Type B pancreatic cell (in vitro differentiated cells): ENCODE measurements around the gene LMX1B. TPM values are rescaled to one million over a fixed set of nuclear protein-coding genes. Genes with fewer than 3 reads are reported as not detected.
"Not testable (repeated sequence)": the region's sequence is repeated elsewhere in the genome, so short reads cannot be mapped to it uniquely, and the experiment has no call there.

Source experiments
- DNase-seq: peaks from one replicate; pipeline ENCODE4 v3.0.0; 2021; ENCODE audit warnings: mixed read lengths; ENCODE audit not compliant: unreplicated experiment; ENCODE audit errors: extremely low spot score
- H3K27ac Mint-ChIP-seq: 2 replicates; pipeline ENCODE4 v1.8.0; 2021; ENCODE audit warnings: mild to moderate bottlenecking, mixed read lengths
- H3K27me3 Mint-ChIP-seq: 2 replicates; pipeline ENCODE4 v1.8.0; 2021; ENCODE audit warnings: mixed read lengths
- H3K36me3 Mint-ChIP-seq: 2 replicates; pipeline ENCODE4 v1.8.0; 2021; ENCODE audit warnings: mixed read lengths
- H3K4me1 Mint-ChIP-seq: one replicate; pipeline ENCODE4 v1.8.0; 2021; ENCODE audit warnings: mixed read lengths; ENCODE audit not compliant: unreplicated experiment
- H3K4me3 Mint-ChIP-seq: 2 replicates; pipeline ENCODE4 v1.8.0; 2021; ENCODE audit warnings: mild to moderate bottlenecking, mixed read lengths
- H3K9me3 Mint-ChIP-seq: 2 replicates; pipeline ENCODE4 v1.8.0; 2021; ENCODE audit warnings: mixed read lengths
- CTCF ChIP-seq: fragments of 200-600 bp; sonication (generic); conservative IDR thresholded peaks from 2 replicates; pipeline ENCODE4 v1.5.0; 2021; ENCODE audit warnings: antibody characterized with exemption, mild to moderate bottlenecking
- total RNA-seq: library from RNA; stranded (reverse); gene quantifications from 2 replicates; pipeline ENCODE4 v1.2.1, GENCODE V29; 2021; ENCODE audit warnings: low replicate concordance

Gene LMX1B
- total RNA-seq, 1 donor from 2014 or later, result 13.6 TPM

- peak overlapping the region; percentile 30 for H3K4me3 Mint-ChIP-seq
- TF ChIP-seq CTCF, result no peak
- no peak overlapping the region for H3K27ac Mint-ChIP-seq
- H3K27me3 Mint-ChIP-seq, result peaks cover 30% of the 10 kb centered on the region
- H3K9me3 Mint-ChIP-seq, result no peaks in the 10 kb centered on the region
- H3K36me3 Mint-ChIP-seq, result no peaks in the 10 kb centered on the region
- no peak for DNase-seq
- peaks cover 31% of the 10 kb centered on the region for H3K4me1 Mint-ChIP-seq
These were observed 40.4 kb downstream of the LMX1B start for GRCh38 chr9:126654124-126654523.

- not testable (repeated sequence) for H3K27ac Mint-ChIP-seq, H3K9me3 Mint-ChIP-seq, DNase-seq, H3K36me3 Mint-ChIP-seq
- peaks cover 24% of the 10 kb centered on the region for H3K27me3 Mint-ChIP-seq
- H3K4me1 Mint-ChIP-seq, result peaks cover 18% of the 10 kb centered on the region
- H3K4me3 Mint-ChIP-seq, result peak overlapping the region; percentile 16
These were observed 42.5 kb downstream of the LMX1B start for GRCh38 chr9:126656214-126656613.

DNA sequence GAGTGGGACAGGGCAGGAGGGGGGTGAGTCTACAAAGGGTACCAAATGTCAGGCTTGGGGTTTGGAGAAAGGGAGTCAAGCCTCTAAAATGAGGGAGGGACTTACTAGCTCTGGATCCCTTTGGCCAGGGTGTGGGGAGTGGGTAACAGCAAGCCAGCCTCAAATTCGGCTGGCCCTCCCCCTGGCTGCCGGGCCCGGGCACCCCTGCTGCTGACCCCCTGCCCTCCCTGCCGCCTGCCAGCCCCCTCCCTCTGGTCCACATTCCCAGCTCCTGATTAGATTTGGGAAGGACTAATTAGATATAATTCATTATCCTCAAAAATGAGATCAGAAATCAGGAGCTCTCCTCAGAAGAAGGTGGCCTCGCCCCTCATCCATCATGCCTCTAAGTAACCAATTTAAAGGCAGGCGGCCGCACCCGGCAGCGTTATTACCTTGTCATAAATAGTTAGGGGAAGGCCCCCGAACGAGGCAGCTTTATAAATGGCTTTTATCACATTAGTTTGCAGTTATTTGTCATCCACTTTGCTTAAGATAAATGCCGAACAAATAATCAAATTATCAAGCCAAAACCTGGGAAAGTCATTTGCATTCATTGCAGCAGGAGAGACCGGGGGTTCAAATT is 44.6 kb downstream of the LMX1B start:
- H3K27me3 Mint-ChIP-seq, result peaks cover 22% of the 10 kb centered on the region
- H3K4me1 Mint-ChIP-seq, result peaks cover 16% of the 10 kb centered on the region
- no peaks in the 10 kb centered on the region for H3K9me3 Mint-ChIP-seq
- peak overlapping the region; percentile 90 for H3K27ac Mint-ChIP-seq
- H3K36me3 Mint-ChIP-seq, result no peaks in the 10 kb centered on the region
- TF ChIP-seq CTCF, result no peak
- DNase-seq, result no peak
- H3K4me3 Mint-ChIP-seq, result peak overlapping the region; percentile 41

- H3K4me3 Mint-ChIP-seq, result no peak overlapping the region
- H3K4me1 Mint-ChIP-seq, result peaks cover 11% of the 10 kb centered on the region
- DNase-seq, result no peak
- H3K27ac Mint-ChIP-seq, result peak overlapping the region; percentile 90
- peaks cover 17% of the 10 kb centered on the region for H3K27me3 Mint-ChIP-seq
- TF ChIP-seq CTCF, result no peak
- H3K9me3 Mint-ChIP-seq, result no peaks in the 10 kb centered on the region
- H3K36me3 Mint-ChIP-seq, result no peaks in the 10 kb centered on the region
These were observed 45.3 kb downstream of the LMX1B start for GRCh38 chr9:126658956-126659555.

- DNase-seq, result no peak
- H3K36me3 Mint-ChIP-seq, result no peaks in the 10 kb centered on the region
- no peak overlapping the region for H3K4me3 Mint-ChIP-seq
- peaks cover 12% of the 10 kb centered on the region for H3K4me1 Mint-ChIP-seq
- TF ChIP-seq CTCF, result no peak
- H3K9me3 Mint-ChIP-seq, result no peaks in the 10 kb centered on the region
- no peak overlapping the region for H3K27ac Mint-ChIP-seq
- peaks cover 11% of the 10 kb centered on the region for H3K27me3 Mint-ChIP-seq
These were observed 47.4 kb downstream of the LMX1B start for GRCh38 chr9:126661122-126661520.

GRCh38 chr9:126661521-126662251 is 48.0 kb downstream of the LMX1B start:
- H3K4me3 Mint-ChIP-seq, result peak overlapping the region; percentile 45
- TF ChIP-seq CTCF, result no peak
- peaks cover 8% of the 10 kb centered on the region for H3K27me3 Mint-ChIP-seq
- H3K27ac Mint-ChIP-seq, result peak overlapping the region; percentile 79
- H3K36me3 Mint-ChIP-seq, result no peaks in the 10 kb centered on the region
- no peak for DNase-seq
- H3K9me3 Mint-ChIP-seq, result no peaks in the 10 kb centered on the region
- H3K4me1 Mint-ChIP-seq, result peaks cover 17% of the 10 kb centered on the region
